Karpas-422 (cell line): ENCODE data around the gene IDH3B. TPM values are rescaled to one million over a fixed set of nuclear protein-coding genes. Genes with fewer than 3 reads are reported as not detected.
A peak's percentile ranks its signal among the peaks of the same experiment; 100 is the strongest.

ENCODE experiments used
- DNase-seq: peaks from one replicate; pipeline ENCODE4 v3.0.0-alpha.2; 2015
- H2AFZ ChIP-seq: fragments of 200-600 bp; sonication (generic); 2 replicates; pipeline ENCODE4 v1.6.1; 2014; ENCODE audit warnings: antibody characterized with exemption, low read length, mixed read lengths
- H3K27ac ChIP-seq: fragments of 200-600 bp; sonication (generic); 2 replicates; pipeline ENCODE4 v1.5.1; 2014; ENCODE audit warnings: mild to moderate bottlenecking, low read length, moderate library complexity
- H3K27me3 ChIP-seq: fragments of 200-600 bp; sonication (generic); 2 replicates; pipeline ENCODE4 v1.6.1; 2014; ENCODE audit warnings: low read length, mixed read lengths
- H3K36me3 ChIP-seq: fragments of 200-600 bp; sonication (generic); 2 replicates; pipeline ENCODE4 v1.6.1; 2014; ENCODE audit warnings: low read length, mixed read lengths; ENCODE audit not compliant: insufficient read depth
- H3K4me1 ChIP-seq: fragments of 200-600 bp; sonication (generic); 2 replicates; pipeline ENCODE4 v1.6.1; 2014; ENCODE audit warnings: mild to moderate bottlenecking, low read length, mixed read lengths
- H3K4me2 ChIP-seq: fragments of 200-600 bp; sonication (generic); 2 replicates; pipeline ENCODE4 v1.6.1; 2014; ENCODE audit warnings: low read length, low read depth, mild to moderate bottlenecking; ENCODE audit not compliant: poor library complexity, severe bottlenecking
- H3K4me3 ChIP-seq: fragments of 200-600 bp; sonication (generic); 2 replicates; pipeline ENCODE4 v1.5.1; 2014; ENCODE audit warnings: mild to moderate bottlenecking, antibody characterized with exemption, low read length, mixed read lengths
- H3K79me2 ChIP-seq: fragments of 200-600 bp; sonication (generic); 2 replicates; pipeline ENCODE4 v1.6.1; 2014; ENCODE audit warnings: mild to moderate bottlenecking, low read length, mixed read lengths
- H3K9ac ChIP-seq: fragments of 200-600 bp; sonication (generic); 2 replicates; pipeline ENCODE4 v1.6.0; 2014; ENCODE audit warnings: low read length
- H3K9me2 ChIP-seq: fragments of 200-600 bp; sonication (generic), shearing (Covaris generic); replicated peaks from 2 replicates; pipeline ENCODE4 v1.6.0; 2014; ENCODE audit warnings: mild to moderate bottlenecking, low read length, moderate library complexity; ENCODE audit not compliant: insufficient read depth
- H3K9me3 ChIP-seq: fragments of 300-700, 200-600 bp; sonication (generic); 2 replicates; pipeline ENCODE4 v1.6.1; 2014; ENCODE audit warnings: low read length, mixed read lengths
- H4K20me1 ChIP-seq: fragments of 200-600 bp; sonication (generic); 2 replicates; pipeline ENCODE4 v1.6.1; 2014; ENCODE audit warnings: mild to moderate bottlenecking, antibody characterized with exemption, low read length, low read depth; ENCODE audit not compliant: insufficient read depth
- total RNA-seq: library from RNA; depleted of rRNA; stranded (reverse); fragments of >200 nt; shearing (Covaris generic); gene quantifications from 2 replicates; pipeline ENCODE4 v1.2.3, GENCODE V29; 2014; ENCODE audit warnings: low replicate concordance

Gene IDH3B
- total RNA-seq, 1 experiment from 2014 or later = 83.7 TPM

DNA sequence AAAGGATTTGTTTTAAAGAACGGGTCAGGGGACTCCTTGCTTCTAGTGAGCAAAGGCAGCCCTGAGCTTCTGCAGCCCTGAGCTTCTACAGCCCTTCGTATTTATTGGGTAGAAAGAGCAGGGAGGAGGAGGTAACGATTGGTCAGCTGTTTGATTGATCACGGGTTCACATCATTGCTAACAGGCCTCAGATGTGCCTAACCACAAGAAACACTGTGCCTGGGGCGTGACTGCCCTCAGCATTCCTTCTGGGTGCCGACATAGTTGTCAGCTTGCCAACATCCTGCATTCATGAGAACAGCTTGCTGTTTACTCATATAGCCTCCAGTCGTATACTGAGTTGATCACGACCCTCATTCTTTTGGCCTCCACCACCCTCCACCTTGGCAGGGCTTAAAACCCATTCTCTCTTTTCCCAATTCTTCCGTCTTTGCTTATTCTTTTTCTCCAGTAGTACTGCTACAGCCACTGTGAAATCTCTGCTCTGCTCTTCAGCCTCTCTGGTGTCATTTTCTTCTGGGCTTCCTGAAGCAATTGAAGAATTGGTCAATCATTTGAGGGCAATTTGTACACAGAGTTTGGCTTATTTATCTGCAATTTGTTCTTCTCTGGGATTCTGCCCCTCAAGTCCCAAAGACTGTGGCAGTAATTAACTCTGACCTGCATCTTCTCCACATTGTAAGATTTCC is 37.0 kb downstream of the IDH3B start:
- H2AFZ ChIP-seq = no peak overlapping the region

DNA sequence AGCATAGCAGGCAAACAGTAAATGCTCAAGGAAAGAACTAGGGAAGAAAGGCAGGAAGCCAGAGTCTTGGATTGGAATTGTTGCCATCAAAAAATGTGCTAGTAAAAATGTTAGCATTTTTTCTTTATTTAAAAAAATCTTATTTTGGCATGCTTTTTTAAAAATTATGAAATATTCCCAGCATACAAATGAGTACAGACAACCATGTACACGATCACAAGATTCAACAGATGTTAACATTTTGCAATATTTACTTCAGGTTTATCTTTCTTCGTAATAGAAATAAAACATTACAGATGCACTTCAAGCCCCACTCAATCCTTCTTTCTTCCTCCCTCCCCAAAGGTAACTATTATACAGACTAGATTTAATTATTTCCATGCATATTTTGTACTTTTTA is 39.0 kb downstream of the IDH3B start:
- Histone ChIP-seq H3K4me1 (no peaks in the 10 kb centered on the region), H3K4me3 (no peak overlapping the region), H2AFZ (no peak overlapping the region), H4K20me1 (no peaks in the 10 kb centered on the region), H3K36me3 (no peaks in the 10 kb centered on the region), H3K27ac (no peak overlapping the region), H3K9ac (no peak overlapping the region), H3K4me2 (no peak overlapping the region), H3K9me2 (no peaks in the 10 kb centered on the region), H3K9me3 (no peaks in the 10 kb centered on the region), H3K27me3 (no peaks in the 10 kb centered on the region), H3K79me2 (no peaks in the 10 kb centered on the region)
- DNase-seq = no peak

More for the DNA sequence above, 37.0 kb downstream of the IDH3B start:
- no peak overlapping the region for H3K9ac ChIP-seq
- no peaks in the 10 kb centered on the region for H3K4me1 ChIP-seq
- H4K20me1 ChIP-seq = no peaks in the 10 kb centered on the region
- DNase-seq = no peak
- H3K27me3 ChIP-seq = no peaks in the 10 kb centered on the region
- no peaks in the 10 kb centered on the region for H3K9me3 ChIP-seq
- H3K4me2 ChIP-seq = no peak overlapping the region
- H3K36me3 ChIP-seq = no peaks in the 10 kb centered on the region
- H3K9me2 ChIP-seq = no peaks in the 10 kb centered on the region
- no peak overlapping the region for H3K27ac ChIP-seq
- no peaks in the 10 kb centered on the region for H3K79me2 ChIP-seq
- H3K4me3 ChIP-seq = no peak overlapping the region

DNA sequence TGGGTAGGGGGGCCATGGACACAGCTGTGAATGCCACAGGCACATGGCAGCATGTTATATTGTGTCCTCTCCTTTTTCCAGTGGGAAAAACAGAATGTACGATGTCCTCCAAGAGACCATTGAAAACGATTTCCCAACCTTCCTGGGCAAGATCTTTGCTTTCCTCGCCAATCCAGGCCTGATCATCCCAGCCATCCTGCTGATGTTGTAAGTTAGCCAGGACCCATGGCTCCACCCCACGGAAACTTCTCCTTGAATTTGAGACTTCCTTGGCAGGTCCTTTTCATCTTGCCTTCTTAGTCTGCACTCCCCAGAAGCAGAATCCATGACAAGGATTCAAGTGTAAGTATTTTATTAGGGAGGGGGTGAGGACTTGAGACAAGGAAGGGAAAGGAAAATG is 39.8 kb downstream of the IDH3B start:
- Histone ChIP-seq H4K20me1 (no peaks in the 10 kb centered on the region), H3K36me3 (no peaks in the 10 kb centered on the region), H3K4me1 (no peaks in the 10 kb centered on the region; the same call in 1 of the 2 replicates), H3K4me3 (no peak overlapping the region), H3K27me3 (no peaks in the 10 kb centered on the region), H3K9me3 (no peaks in the 10 kb centered on the region), H3K9ac (no peak overlapping the region), H2AFZ (no peak overlapping the region), H3K4me2 (no peak overlapping the region), H3K27ac (no peak overlapping the region), H3K79me2 (no peaks in the 10 kb centered on the region), H3K9me2 (no peaks in the 10 kb centered on the region)
- DNase-seq = no peak

DNA sequence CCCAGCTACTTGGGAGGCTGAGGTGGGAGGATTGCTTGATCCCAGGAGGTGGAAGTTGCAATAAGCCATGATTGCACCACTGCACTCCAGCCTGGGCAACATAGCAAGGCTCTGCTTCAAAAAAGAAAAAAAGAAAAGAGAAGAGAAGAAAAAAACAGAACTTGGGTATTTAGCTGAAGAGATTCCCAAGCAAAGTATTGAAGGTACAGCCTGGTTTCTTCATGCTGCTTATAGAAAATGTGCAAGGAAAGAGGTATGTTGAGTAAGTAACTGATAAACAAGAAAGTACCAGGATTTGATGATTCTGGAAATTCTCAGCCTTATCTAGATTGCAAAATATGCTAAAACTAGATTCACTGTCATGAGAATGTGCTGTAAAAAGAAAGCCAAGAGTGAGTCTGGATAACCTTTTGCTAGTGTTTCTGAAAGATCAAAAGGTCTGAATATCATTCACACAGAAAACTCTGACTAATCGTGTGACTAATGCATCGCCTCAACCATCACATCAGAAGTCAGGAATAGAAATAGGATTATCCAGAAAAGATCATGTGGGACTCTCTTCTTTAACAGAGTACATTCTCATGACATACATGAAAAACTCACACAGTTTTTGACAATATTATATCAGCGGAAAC is 43.9 kb downstream of the IDH3B start:
- no peak for DNase-seq
- Histone ChIP-seq H3K4me2 (no peak overlapping the region), H3K27ac (no peak overlapping the region), H3K27me3 (no peaks in the 10 kb centered on the region), H3K79me2 (no peaks in the 10 kb centered on the region), H3K4me3 (no peak overlapping the region), H4K20me1 (no peaks in the 10 kb centered on the region), H3K4me1 (peaks cover 23% of the 10 kb centered on the region), H3K9ac (no peak overlapping the region), H3K9me3 (no peaks in the 10 kb centered on the region), H3K9me2 (no peaks in the 10 kb centered on the region), H3K36me3 (no peaks in the 10 kb centered on the region), H2AFZ (no peak overlapping the region)

DNA sequence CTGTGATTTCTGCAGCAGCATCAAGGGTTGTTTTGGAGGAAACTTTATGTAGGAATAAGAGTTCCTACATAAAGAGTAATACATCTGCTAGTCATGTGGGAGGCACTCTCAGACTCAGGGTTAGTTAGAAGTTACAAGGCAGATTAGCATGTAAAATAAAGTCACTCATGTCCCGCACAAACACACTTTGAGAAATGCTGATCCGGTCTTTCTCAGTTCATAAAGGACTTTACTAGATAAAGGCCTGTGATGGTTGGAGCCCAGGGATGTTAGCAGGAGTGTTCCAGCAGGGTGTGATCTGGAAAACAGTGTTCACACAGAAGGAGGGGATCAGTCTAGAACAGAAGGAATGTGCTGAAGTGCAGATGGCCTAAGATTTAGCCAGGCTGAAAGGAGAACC is 44.7 kb downstream of the IDH3B start:
- DNase-seq = no peak
- Histone ChIP-seq H3K79me2 (no peaks in the 10 kb centered on the region), H3K27ac (no peak overlapping the region), H3K4me1 (peaks cover 23% of the 10 kb centered on the region), H4K20me1 (no peaks in the 10 kb centered on the region), H3K36me3 (no peaks in the 10 kb centered on the region), H3K27me3 (no peaks in the 10 kb centered on the region), H3K9me2 (no peaks in the 10 kb centered on the region), H3K4me3 (no peak overlapping the region), H2AFZ (0 out of 2 replicates have a peak overlapping the region, but pooled peaks have one; percentile 16), H3K4me2 (no peak overlapping the region), H3K9ac (no peak overlapping the region), H3K9me3 (no peaks in the 10 kb centered on the region)

DNA sequence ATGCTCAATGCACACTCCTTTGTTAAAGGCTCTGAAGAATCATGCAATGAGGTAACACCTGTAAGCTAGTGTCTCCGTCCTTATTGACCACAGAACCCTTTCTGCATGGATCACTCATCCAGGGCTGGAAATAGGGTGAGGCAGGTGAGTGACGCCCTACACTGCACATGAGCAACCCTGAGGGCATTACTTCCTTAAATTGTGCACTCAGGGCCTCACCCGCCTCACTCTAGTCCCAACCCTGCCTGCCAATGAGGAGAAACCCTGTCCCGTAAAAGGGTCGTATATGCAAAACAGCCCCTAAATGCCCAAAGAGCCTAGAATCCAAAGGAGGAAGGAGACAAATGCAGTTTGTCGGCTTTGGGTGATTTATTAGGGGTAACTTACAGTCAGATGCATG is 45.2 kb downstream of the IDH3B start:
- no peaks in the 10 kb centered on the region for H3K27me3 ChIP-seq
- H3K9me3 ChIP-seq = no peaks in the 10 kb centered on the region
- H4K20me1 ChIP-seq = no peaks in the 10 kb centered on the region
- H3K36me3 ChIP-seq = no peaks in the 10 kb centered on the region
- no peak overlapping the region for H3K9ac ChIP-seq
- no peaks in the 10 kb centered on the region for H3K79me2 ChIP-seq
- H2AFZ ChIP-seq = peak overlapping the region; percentile 49; the same call in 1 of the 2 replicates
- H3K9me2 ChIP-seq = no peaks in the 10 kb centered on the region
- H3K4me3 ChIP-seq = no peak overlapping the region
- H3K27ac ChIP-seq = no peak overlapping the region
- peak; percentile 60 for DNase-seq
- no peak overlapping the region for H3K4me2 ChIP-seq
- peaks cover 23% of the 10 kb centered on the region for H3K4me1 ChIP-seq

DNA sequence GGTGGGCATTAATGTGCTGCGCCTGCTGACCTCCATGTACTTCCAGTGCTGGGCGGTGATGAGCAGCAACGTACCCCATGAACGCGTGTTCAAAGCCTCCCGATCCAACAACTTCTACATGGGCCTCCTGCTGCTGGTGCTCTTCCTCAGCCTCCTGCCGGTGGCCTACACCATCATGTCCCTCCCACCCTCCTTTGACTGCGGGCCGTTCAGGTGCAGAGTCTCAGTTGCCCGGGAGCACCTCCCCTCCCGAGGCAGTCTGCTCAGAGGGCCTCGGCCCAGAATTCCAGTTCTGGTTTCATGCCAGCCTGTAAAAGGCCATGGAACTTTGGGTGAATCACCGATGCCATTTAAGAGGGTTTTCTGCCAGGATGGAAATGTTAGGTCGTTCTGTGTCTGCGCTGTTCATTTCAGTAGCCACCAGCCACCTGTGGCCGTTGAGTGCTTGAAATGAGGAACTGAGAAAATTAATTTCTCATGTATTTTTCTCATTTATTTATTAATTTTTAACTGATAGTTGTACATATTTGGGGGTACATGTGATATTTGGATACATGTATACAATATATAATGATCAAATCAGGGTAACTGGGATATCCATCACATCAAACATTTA is 46.8 kb downstream of the IDH3B start:
- Histone ChIP-seq H3K27me3 (no peaks in the 10 kb centered on the region), H3K9me2 (no peaks in the 10 kb centered on the region), H3K27ac (no peak overlapping the region), H3K79me2 (no peaks in the 10 kb centered on the region), H3K9me3 (no peaks in the 10 kb centered on the region), H4K20me1 (no peaks in the 10 kb centered on the region), H3K4me2 (no peak overlapping the region), H2AFZ (no peak overlapping the region), H3K4me3 (no peak overlapping the region), H3K4me1 (peaks cover 23% of the 10 kb centered on the region), H3K36me3 (no peaks in the 10 kb centered on the region), H3K9ac (no peak overlapping the region)
- DNase-seq = no peak

DNA sequence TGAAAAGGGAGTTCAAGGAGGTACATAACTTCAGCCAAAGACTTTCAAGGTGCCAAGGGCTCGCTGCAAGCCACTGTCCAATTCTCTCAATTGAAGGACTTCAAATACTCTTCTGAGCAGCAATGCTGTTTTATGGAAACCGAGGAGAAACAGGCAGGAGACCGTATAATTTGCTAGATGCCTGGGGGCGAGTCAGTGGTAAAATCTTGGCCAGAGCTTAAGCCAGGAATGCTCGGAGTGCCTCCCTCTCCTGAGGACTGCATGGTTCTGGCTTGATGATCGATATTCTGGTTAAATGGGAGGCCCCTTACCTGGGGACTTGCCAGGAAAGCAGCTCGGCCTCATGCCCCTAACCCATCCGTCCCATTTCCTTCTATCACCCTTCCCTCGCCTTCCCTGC is 47.4 kb downstream of the IDH3B start:
- Histone ChIP-seq H3K9me2 (no peaks in the 10 kb centered on the region), H3K27ac (no peak overlapping the region), H3K27me3 (no peaks in the 10 kb centered on the region)

More for the DNA sequence above, 47.4 kb downstream of the IDH3B start:
- no peaks in the 10 kb centered on the region for H3K36me3 ChIP-seq
- DNase-seq = no peak
- H3K4me1 ChIP-seq = peaks cover 23% of the 10 kb centered on the region
- no peaks in the 10 kb centered on the region for H3K79me2 ChIP-seq
- H4K20me1 ChIP-seq = no peaks in the 10 kb centered on the region
- H3K4me3 ChIP-seq = no peak overlapping the region
- H3K9me3 ChIP-seq = no peaks in the 10 kb centered on the region
- no peak overlapping the region for H3K4me2 ChIP-seq
- H2AFZ ChIP-seq = no peak overlapping the region
- no peak overlapping the region for H3K9ac ChIP-seq
